ENCODE results near the gene ASXL1. TPM values are rescaled to one million over a fixed set of nuclear protein-coding genes. Genes with fewer than 3 reads are reported as not detected.

The ASXL1 gene
- total and polyA plus RNA-seq, 10 of the 15 experiments (the other 5 are each of a cell fraction or from before 2014, with no cell fraction given) = 11.0 to 87.6 (median 56.8) TPM

DNA sequence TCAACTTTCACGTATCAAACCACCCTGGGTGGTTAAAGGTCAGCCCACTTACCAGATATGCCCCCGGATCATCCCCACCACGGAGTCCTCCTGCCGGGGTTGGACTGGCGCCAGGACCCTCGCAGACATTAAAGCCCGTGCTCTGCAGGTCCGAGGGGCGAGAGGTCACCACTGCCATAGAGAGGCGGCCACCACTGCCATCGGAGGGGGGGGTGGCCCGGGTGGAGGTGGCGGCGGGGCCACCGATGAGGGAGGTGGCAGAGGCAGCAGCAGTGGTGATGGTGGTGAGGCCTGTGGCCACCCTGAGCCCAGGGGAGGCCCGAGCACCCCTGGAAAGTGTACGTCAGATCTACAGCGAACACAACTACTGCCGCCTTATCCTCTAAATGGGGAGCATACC is 76.3 kb downstream of the ASXL1 start (continued):
- no peak for TF ChIP-seq SRF (IDR thresholded peaks at IDR 0.05; ENCODE audit: low read depth in 2 of 2, low read length in 2 of 2)
- no peak for TF ChIP-seq HDAC2 (IDR thresholded peaks at IDR 0.05)
- no peak for TF ChIP-seq REST (IDR thresholded peaks at IDR 0.05; ENCODE audit: low read depth, low read length)
- TF ChIP-seq ZNF622 (IDR thresholded peaks at IDR 0.05) = no peak
- TF ChIP-seq, protein P1, sequence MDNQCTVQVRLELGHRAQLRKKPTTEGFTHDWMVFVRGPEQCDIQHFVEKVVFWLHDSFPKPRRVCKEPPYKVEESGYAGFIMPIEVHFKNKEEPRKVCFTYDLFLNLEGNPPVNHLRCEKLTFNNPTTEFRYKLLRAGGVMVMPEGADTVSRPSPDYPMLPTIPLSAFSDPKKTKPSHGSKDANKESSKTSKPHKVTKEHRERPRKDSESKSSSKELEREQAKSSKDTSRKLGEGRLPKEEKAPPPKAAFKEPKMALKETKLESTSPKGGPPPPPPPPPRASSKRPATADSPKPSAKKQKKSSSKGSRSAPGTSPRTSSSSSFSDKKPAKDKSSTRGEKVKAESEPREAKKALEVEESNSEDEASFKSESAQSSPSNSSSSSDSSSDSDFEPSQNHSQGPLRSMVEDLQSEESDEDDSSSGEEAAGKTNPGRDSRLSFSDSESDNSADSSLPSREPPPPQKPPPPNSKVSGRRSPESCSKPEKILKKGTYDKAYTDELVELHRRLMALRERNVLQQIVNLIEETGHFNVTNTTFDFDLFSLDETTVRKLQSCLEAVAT (IDR thresholded peaks at IDR 0.05) = no peak
- TF ChIP-seq EZH2 (IDR thresholded peaks at IDR 0.05; ENCODE audit: borderline replicate concordance, control insufficient read depth, low read depth, low read length) = no peak
- no peak for TF ChIP-seq ESRRA (IDR thresholded peaks at IDR 0.05; ENCODE audit: low read length)
- TF ChIP-seq, protein P2, sequence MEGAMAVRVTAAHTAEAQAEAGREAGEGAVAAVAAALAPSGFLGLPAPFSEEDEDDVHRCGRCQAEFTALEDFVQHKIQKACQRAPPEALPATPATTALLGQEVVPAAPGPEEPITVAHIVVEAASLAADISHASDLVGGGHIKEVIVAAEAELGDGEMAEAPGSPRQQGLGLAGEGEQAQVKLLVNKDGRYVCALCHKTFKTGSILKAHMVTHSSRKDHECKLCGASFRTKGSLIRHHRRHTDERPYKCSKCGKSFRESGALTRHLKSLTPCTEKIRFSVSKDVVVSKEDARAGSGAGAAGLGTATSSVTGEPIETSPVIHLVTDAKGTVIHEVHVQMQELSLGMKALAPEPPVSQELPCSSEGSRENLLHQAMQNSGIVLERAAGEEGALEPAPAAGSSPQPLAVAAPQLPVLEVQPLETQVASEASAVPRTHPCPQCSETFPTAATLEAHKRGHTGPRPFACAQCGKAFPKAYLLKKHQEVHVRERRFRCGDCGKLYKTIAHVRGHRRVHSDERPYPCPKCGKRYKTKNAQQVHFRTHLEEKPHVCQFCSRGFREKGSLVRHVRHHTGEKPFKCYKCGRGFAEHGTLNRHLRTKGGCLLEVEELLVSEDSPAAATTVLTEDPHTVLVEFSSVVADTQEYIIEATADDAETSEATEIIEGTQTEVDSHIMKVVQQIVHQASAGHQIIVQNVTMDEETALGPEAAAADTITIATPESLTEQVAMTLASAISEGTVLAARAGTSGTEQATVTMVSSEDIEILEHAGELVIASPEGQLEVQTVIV (IDR thresholded peaks at IDR 0.05; ENCODE audit: borderline replicate concordance, partially characterized antibody) = no peak
- no peak for TF ChIP-seq WRNIP1 (IDR thresholded peaks at IDR 0.05; ENCODE audit: borderline replicate concordance, low read depth, low read length)
